CD14-positive monocyte (primary cell): ENCODE results near the gene RAX. TPM values are rescaled to one million over a fixed set of nuclear protein-coding genes. Genes with fewer than 3 reads are reported as not detected.

Experiments used
- DNase-seq, 3 donors: peaks; one replicate each; pipeline ENCODE4 v3.0.0-alpha.2; 2011 to 2022
- H2AFZ ChIP-seq: 2 replicates; pipeline ENCODE4 v1.6.0; 2012; ENCODE audit warnings: mild to moderate bottlenecking, low read depth, low read length, inconsistent platforms; ENCODE audit not compliant: insufficient read depth, poor library complexity, severe bottlenecking
- H3K27ac ChIP-seq, 2 donors: 1 replicate in 1 of 2; 2 replicates in 1 of 2; pipeline ENCODE4 v1.5.1; 2012 to 2013; ENCODE audit warnings: low read length in 2 of 2, control low read depth in 1 of 2, inconsistent platforms in 1 of 2, low read depth in 1 of 2, mild to moderate bottlenecking in 1 of 2
- H3K27me3 ChIP-seq, 2 donors: one replicate each; pipeline versions ENCODE4 v1.6.0 to v1.6.1; 2011 to 2013; ENCODE audit warnings: low read length in 2 of 2; ENCODE audit not compliant: control insufficient read depth in 2 of 2, insufficient read depth in 2 of 2
- H3K36me3 ChIP-seq, 2 donors: replicated peaks in 1 of 2; 1 replicate in 1 of 2; 2 replicates in 1 of 2; pipeline versions ENCODE4 v1.5.1 to v1.6.1; 2012 to 2013; ENCODE audit warnings: low read length in 2 of 2, control low read depth in 1 of 2, inconsistent platforms in 1 of 2, mild to moderate bottlenecking in 1 of 2; ENCODE audit not compliant: insufficient read depth in 2 of 2, control insufficient read depth in 1 of 2
- H3K4me1 ChIP-seq, 2 donors: 1 replicate in 1 of 2; 2 replicates in 1 of 2; pipeline versions ENCODE4 v1.5.1 to v1.6.1; 2012 to 2013; ENCODE audit warnings: low read length in 2 of 2, control low read depth in 1 of 2, inconsistent platforms in 1 of 2, mild to moderate bottlenecking in 1 of 2, moderate library complexity in 1 of 2; ENCODE audit not compliant: insufficient read depth in 2 of 2, control insufficient read depth in 1 of 2
- H3K4me2 ChIP-seq: replicated peaks from 2 replicates; pipeline ENCODE3; 2012; ENCODE audit warnings: low read length, moderate library complexity, mild to moderate bottlenecking; ENCODE audit not compliant: poor library complexity, severe bottlenecking; ENCODE audit errors: extremely low read depth
- H3K4me3 ChIP-seq, 3 experiments: fragments of 200-600 bp in 1 of 3; sonication (generic) in 1 of 3; replicated peaks in 1 of 3; 1 replicate in 2 of 3; 2 replicates in 1 of 3; pipeline ENCODE4 v1.5.1; 2011 to 2013; ENCODE audit warnings: low read length in 3 of 3, mild to moderate bottlenecking in 3 of 3, control low read depth in 2 of 3, low read depth in 2 of 3, inconsistent platforms in 1 of 3, moderate library complexity in 1 of 3
- H3K79me2 ChIP-seq: 2 replicates; pipeline ENCODE4 v1.6.0; 2012; ENCODE audit warnings: mild to moderate bottlenecking, control low read depth, inconsistent platforms, low read length, moderate library complexity; ENCODE audit not compliant: insufficient read depth
- H3K9ac ChIP-seq: 2 replicates; pipeline ENCODE4 v1.6.0; 2017; ENCODE audit warnings: low read length, mild to moderate bottlenecking; ENCODE audit not compliant: insufficient read depth, poor library complexity, severe bottlenecking
- H3K9me3 ChIP-seq, 2 donors: replicated peaks in 1 of 2; 1 replicate in 1 of 2; 2 replicates in 1 of 2; pipeline versions ENCODE4 v1.5.1 to v1.6.1; 2012 to 2013; ENCODE audit warnings: low read length in 2 of 2, control low read depth in 1 of 2; ENCODE audit not compliant: control insufficient read depth in 1 of 2, insufficient read depth in 1 of 2
- H4K20me1 ChIP-seq: 2 replicates; pipeline ENCODE4 v1.6.0; 2012; ENCODE audit warnings: mild to moderate bottlenecking, low read length, control low read depth, moderate library complexity; ENCODE audit not compliant: insufficient read depth
- H3K27ac Mint-ChIP-seq, 7 donors: one replicate each; pipeline ENCODE4 v1.8.0; 2020; ENCODE audit warnings: mild to moderate bottlenecking in 7 of 7, mixed read lengths in 7 of 7, moderate library complexity in 6 of 7, inconsistent platforms in 2 of 7
- H3K27me3 Mint-ChIP-seq, 3 donors: one replicate each; pipeline ENCODE4 v1.8.0; 2021 to 2022; ENCODE audit warnings: low read depth in 3 of 3, mild to moderate bottlenecking in 3 of 3, mixed read lengths in 3 of 3, moderate library complexity in 3 of 3, inconsistent platforms in 1 of 3
- H3K36me3 Mint-ChIP-seq, 2 donors: one replicate each; pipeline ENCODE4 v1.8.0; 2020; ENCODE audit warnings: mixed read lengths in 2 of 2, inconsistent platforms in 1 of 2, mild to moderate bottlenecking in 1 of 2
- H3K4me1 Mint-ChIP-seq: one replicate; pipeline ENCODE4 v1.8.0; 2020; ENCODE audit warnings: mild to moderate bottlenecking, mixed read lengths
- H3K4me3 Mint-ChIP-seq, 2 donors: one replicate each; pipeline ENCODE4 v1.8.0; 2020; ENCODE audit warnings: mild to moderate bottlenecking in 2 of 2, mixed read lengths in 2 of 2, moderate library complexity in 1 of 2
- H3K9me3 Mint-ChIP-seq, 7 donors: one replicate each; pipeline ENCODE4 v1.8.0; 2020 to 2022; ENCODE audit warnings: mixed read lengths in 7 of 7, mild to moderate bottlenecking in 6 of 7, moderate library complexity in 6 of 7, inconsistent platforms in 2 of 7
- WGBS: methylation state at CpG from one replicate; pipeline ENCODE4 v1.1.5; 2013; ENCODE audit warnings: missing lambda C conversion rate; ENCODE audit not compliant: insufficient coverage; 5-methylcytosine and 5-hydroxymethylcytosine counted together
- intact Hi-C, 2 donors: fragments of 100-400 bp; cut with micrococcal nuclease; formaldehyde crosslinking; loops; one replicate each; pipeline versions ENCODE4 v1.15.0 to v1.15.1; 2023
- polyA plus RNA-seq, 3 donors: library from polyadenylated mRNA; depleted of rRNA in 1 of 3; unstranded in 2 of 3; stranded (reverse) in 1 of 3; fragments of 300-500 nt in 2 of 3; fragments of >200 nt in 1 of 3; fragmentation: Illumina TruSeq in 2 of 3; gene quantifications; 1 replicate in 2 of 3; 2 replicates in 1 of 3; pipeline ENCODE4 v1.2.3, GENCODE V29; 2012 to 2021
- TF ChIP-seq, protein P1 (sequence below): fragments of 200-600 bp; IDR thresholded peaks from one replicate; pipeline ENCODE4 v1.8.0; 2022; ENCODE audit warnings: antibody characterized with exemption, mild to moderate bottlenecking

RAX gene
- polyA plus RNA-seq, 3 donors, result not detected

DNA sequence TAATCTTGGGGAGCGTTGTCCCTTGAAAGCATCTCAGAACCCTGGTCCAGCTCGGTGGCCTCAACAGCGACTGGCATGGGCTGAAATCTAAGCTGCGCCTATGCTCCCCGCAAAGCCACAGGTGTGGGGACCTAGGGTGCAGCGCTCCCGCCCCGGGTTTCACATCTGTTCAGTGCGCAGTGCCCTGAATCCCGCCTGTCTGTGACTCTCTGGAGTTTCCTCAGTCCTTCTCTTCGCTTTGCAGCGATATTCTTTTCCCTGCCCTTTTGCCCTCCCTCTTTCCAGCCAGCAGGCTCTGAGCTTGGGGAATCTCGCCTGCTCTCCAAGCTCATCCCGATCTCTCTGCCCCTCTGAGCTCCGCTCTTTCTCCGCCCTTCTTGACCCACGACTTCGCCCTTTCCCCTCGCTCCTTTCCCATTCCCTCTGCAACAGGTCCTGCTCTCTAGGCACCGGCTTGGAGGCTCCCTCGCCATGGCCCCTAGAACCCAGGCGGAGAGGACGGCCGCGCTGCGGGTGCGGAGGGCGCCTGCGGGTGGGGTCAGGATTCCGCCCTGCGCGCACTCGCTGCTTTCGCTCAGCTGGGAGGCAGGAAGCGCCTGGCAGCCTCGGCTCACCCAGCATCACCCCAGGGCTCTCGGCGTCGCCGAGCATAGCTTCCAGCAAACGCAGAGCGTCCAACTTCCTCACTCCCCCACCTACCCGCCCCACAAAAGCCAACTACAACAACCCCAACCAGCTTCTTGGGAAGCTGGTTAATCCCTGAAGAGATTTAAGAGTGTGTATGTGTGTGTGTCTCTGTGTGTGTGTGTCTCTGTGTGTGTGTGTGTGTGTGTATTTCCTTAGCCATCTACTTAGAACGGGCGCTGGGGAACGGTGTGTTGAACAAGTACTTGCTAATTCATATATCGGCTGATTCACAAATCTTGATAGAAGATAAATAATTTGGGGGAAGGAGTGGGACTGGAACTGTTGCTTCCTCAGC is 52.2 kb downstream of the RAX start:
- H3K4me1 ChIP-seq, result no peaks in the 10 kb centered on the region
- peak overlapping the region in 1 of 7 donors; percentile 47 for H3K27ac Mint-ChIP-seq
- DNase-seq, result no peak
- no peak overlapping the region for H3K4me3 ChIP-seq
- H3K27ac ChIP-seq, result no peak overlapping the region
- H3K79me2 ChIP-seq, result no peaks in the 10 kb centered on the region
- peaks cover 50 to 55% (median 51%) of the 10 kb centered on the region in 3 donors for H3K27me3 Mint-ChIP-seq
- H3K9me3 Mint-ChIP-seq, result peaks cover 0 to 8% (median 5%) of the 10 kb centered on the region in 7 donors
- intact Hi-C loops, result no loop called here
- no peak overlapping the region for H2AFZ ChIP-seq
- no peak overlapping the region for H3K4me2 ChIP-seq
- peaks cover 0 to 17% of the 10 kb centered on the region in 2 donors for H3K9me3 ChIP-seq
- 2% methylated on average over 44 of the region's 47 CpGs for WGBS
- H3K36me3 Mint-ChIP-seq, result no peaks in the 10 kb centered on the region
- H3K36me3 ChIP-seq, result no peaks in the 10 kb centered on the region
- no peaks in the 10 kb centered on the region for H4K20me1 ChIP-seq
- H3K27me3 ChIP-seq, result peaks cover 48 to 62% of the 10 kb centered on the region in 2 donors
- H3K4me3 Mint-ChIP-seq, result peak overlapping the region in 1 of 2 donors; percentile 87
- no peak overlapping the region for H3K9ac ChIP-seq
- TF ChIP-seq, protein P1, sequence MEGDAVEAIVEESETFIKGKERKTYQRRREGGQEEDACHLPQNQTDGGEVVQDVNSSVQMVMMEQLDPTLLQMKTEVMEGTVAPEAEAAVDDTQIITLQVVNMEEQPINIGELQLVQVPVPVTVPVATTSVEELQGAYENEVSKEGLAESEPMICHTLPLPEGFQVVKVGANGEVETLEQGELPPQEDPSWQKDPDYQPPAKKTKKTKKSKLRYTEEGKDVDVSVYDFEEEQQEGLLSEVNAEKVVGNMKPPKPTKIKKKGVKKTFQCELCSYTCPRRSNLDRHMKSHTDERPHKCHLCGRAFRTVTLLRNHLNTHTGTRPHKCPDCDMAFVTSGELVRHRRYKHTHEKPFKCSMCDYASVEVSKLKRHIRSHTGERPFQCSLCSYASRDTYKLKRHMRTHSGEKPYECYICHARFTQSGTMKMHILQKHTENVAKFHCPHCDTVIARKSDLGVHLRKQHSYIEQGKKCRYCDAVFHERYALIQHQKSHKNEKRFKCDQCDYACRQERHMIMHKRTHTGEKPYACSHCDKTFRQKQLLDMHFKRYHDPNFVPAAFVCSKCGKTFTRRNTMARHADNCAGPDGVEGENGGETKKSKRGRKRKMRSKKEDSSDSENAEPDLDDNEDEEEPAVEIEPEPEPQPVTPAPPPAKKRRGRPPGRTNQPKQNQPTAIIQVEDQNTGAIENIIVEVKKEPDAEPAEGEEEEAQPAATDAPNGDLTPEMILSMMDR, result no peak
- no peaks in the 10 kb centered on the region for H3K4me1 Mint-ChIP-seq

DNA sequence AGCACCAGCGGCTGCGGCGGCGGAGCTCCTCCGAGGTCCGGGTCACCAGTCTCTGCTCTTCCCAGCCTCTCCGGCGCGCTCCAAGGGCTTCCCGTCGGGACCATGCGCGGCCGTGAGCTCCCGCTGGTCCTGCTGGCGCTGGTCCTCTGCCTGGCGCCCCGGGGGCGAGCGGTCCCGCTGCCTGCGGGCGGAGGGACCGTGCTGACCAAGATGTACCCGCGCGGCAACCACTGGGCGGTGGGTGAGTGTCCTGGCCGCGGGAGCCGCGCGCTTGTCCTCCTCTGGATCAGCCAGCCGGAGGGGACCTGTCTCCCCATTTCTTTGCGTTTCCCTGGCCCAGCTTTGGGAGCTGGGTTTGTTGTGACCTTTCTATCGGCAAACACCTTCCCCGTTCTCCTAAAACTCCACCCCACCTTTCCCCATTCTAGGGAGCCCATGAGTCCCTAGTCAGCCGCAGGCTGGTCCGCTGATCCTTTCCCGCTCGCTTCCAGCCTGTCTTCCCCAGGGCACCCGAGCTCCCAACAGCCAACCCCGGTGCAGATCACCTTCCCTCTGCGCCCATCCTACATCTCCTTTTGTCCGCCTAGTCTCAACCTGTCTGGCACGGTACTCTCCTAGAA is 53.0 kb downstream of the RAX start:
- Histone ChIP-seq H3K79me2 (no peaks in the 10 kb centered on the region), H3K9ac (no peak overlapping the region), H3K9me3 (peaks cover 0 to 17% of the 10 kb centered on the region in 2 donors), H3K4me3 (no peak overlapping the region), H3K36me3 (no peaks in the 10 kb centered on the region), H2AFZ (no peak overlapping the region), H3K27ac (no peak overlapping the region), H3K4me2 (no peak overlapping the region), H4K20me1 (no peaks in the 10 kb centered on the region), H3K27me3 (peaks cover 48 to 62% of the 10 kb centered on the region in 2 donors), H3K4me1 (no peaks in the 10 kb centered on the region)
- Mint-ChIP-seq H3K36me3 (no peaks in the 10 kb centered on the region), H3K27ac (peak overlapping the region in 1 of 7 donors; percentile 47), H3K4me1 (no peaks in the 10 kb centered on the region), H3K27me3 (peaks cover 51 to 57% (median 51%) of the 10 kb centered on the region in 3 donors), H3K9me3 (peaks cover 0 to 8% (median 5%) of the 10 kb centered on the region in 7 donors), H3K4me3 (peak overlapping the region in 1 of 2 donors; percentile 87)
- TF ChIP-seq, protein P1, result no peak
- no peak for DNase-seq
- intact Hi-C loops, result no loop called here
- WGBS, result 2% methylated on average over 46 of the region's 46 CpGs
